H1 (cell line): Measurements from ENCODE around the gene LHFPL3. TPM values are rescaled to one million over a fixed set of nuclear protein-coding genes. Genes with fewer than 3 reads are reported as not detected.
A peak's percentile ranks its signal among the peaks of the same experiment; 100 is the strongest.

ENCODE experiments used
- CTCF ChIA-PET: fragments of 300-600 bp; sonication (Branson Sonifier 250); formaldehyde crosslinking; loops from one replicate; lab custom pipeline; 2021; ENCODE audit not compliant: partially characterized antibody; lab: Charles Lee
- POLR2A ChIA-PET: fragments of 300-600 bp; sonication (Branson Sonifier 250); formaldehyde crosslinking; loops from one replicate; lab custom pipeline; 2021; ENCODE audit warnings: inconsistent platforms; ENCODE audit not compliant: partially characterized antibody; lab: Charles Lee
- DNase-seq, 2 experiments: peaks; one replicate each; pipeline versions ENCODE4 v3.0.0 to v3.0.0-alpha.2; 2010 to 2022; ENCODE audit warnings: low spot score in 2 of 2, low read depth in 1 of 2, mixed read lengths in 1 of 2
- FAIRE-seq: peaks from 2 replicates; lab custom pipeline; 2011; peaks lifted over from hg19 to GRCh38; lab: Jason Lieb, UNC
- H2AFZ ChIP-seq: 2 replicates; pipeline ENCODE4 v1.8.1; 2012; ENCODE audit warnings: low read length, inconsistent platforms
- H2AK5ac ChIP-seq: 2 replicates; pipeline ENCODE4 v1.6.1; 2013; ENCODE audit warnings: low read depth, low read length
- H2BK120ac ChIP-seq: replicated peaks from 2 replicates; pipeline ENCODE3; 2013; ENCODE audit warnings: low read depth, low read length, inconsistent platforms
- H2BK12ac ChIP-seq: 2 replicates; pipeline ENCODE4 v1.6.1; 2013; ENCODE audit warnings: low read depth, low read length
- H2BK15ac ChIP-seq: 2 replicates; pipeline ENCODE4 v1.6.1; 2013; ENCODE audit warnings: low read length
- H2BK20ac ChIP-seq: 2 replicates; pipeline ENCODE4 v1.6.1; 2013; ENCODE audit warnings: low read length
- H2BK5ac ChIP-seq: 2 replicates; pipeline ENCODE4 v1.6.1; 2013; ENCODE audit warnings: low read depth, low read length
- H3K14ac ChIP-seq: 2 replicates; pipeline ENCODE4 v1.6.1; 2013; ENCODE audit warnings: inconsistent platforms; ENCODE audit not compliant: insufficient read length
- H3K18ac ChIP-seq: 2 replicates; pipeline ENCODE4 v1.6.1; 2013; ENCODE audit warnings: low read length; ENCODE audit errors: extremely low read depth
- H3K23ac ChIP-seq: 2 replicates; pipeline ENCODE4 v1.6.1; 2013; ENCODE audit warnings: inconsistent platforms; ENCODE audit not compliant: insufficient read length
- H3K23me2 ChIP-seq: 2 replicates; pipeline ENCODE4 v1.6.1; 2013; ENCODE audit warnings: low read depth, low read length
- H3K27ac ChIP-seq: 2 replicates; pipeline ENCODE4 v1.6.1; 2011; ENCODE audit warnings: low read depth, low read length, inconsistent platforms
- H3K27me3 ChIP-seq, 4 experiments: replicated peaks in 1 of 4; 1 replicate in 1 of 4; 2 replicates in 3 of 4; pipeline versions ENCODE4 v1.6.1 to v1.8.1; 2011 to 2013; ENCODE audit warnings: low read length in 3 of 4, mild to moderate bottlenecking in 3 of 4, inconsistent platforms in 2 of 4, mixed read lengths in 2 of 4, moderate library complexity in 1 of 4; ENCODE audit not compliant: control insufficient read depth in 3 of 4, insufficient read depth in 3 of 4; ENCODE audit errors: extremely low read depth in 1 of 4
- H3K36me3 ChIP-seq, 4 experiments: 2 replicates each; pipeline versions ENCODE4 v1.6.1 to v1.8.1; 2011 to 2013; ENCODE audit warnings: mild to moderate bottlenecking in 4 of 4, low read length in 3 of 4, moderate library complexity in 2 of 4, control low read depth in 1 of 4, inconsistent platforms in 1 of 4; ENCODE audit not compliant: insufficient read depth in 4 of 4, control insufficient read depth in 2 of 4
- H3K4ac ChIP-seq: replicated peaks from 2 replicates; pipeline ENCODE3; 2013; ENCODE audit warnings: low read length, low read depth, mixed read lengths, inconsistent platforms; ENCODE audit not compliant: insufficient read length
- H3K4me1 ChIP-seq, 4 experiments: replicated peaks in 1 of 4; 1 replicate in 1 of 4; 2 replicates in 3 of 4; pipeline versions ENCODE4 v1.6.1 to v1.8.1; 2011 to 2013; ENCODE audit warnings: low read length in 3 of 4, inconsistent platforms in 2 of 4, mixed read lengths in 1 of 4; ENCODE audit not compliant: insufficient read depth in 4 of 4, control insufficient read depth in 3 of 4
- H3K4me2 ChIP-seq, 2 experiments: 2 replicates each; pipeline versions ENCODE4 v1.6.1 to v1.8.1; 2011 to 2013; ENCODE audit warnings: low read depth in 2 of 2, low read length in 2 of 2, control low read depth in 1 of 2, inconsistent platforms in 1 of 2, mild to moderate bottlenecking in 1 of 2; ENCODE audit not compliant: insufficient read depth in 1 of 2
- H3K4me3 ChIP-seq, 4 experiments: fragments of 200-600, 300-600 bp in 1 of 4; sonication (generic), shearing (Covaris generic), sonication (Bioruptor Twin) in 1 of 4; 2 replicates each; pipeline versions ENCODE4 v1.5.1 to v1.8.1; 2011 to 2016; ENCODE audit warnings: low read length in 4 of 4, low read depth in 3 of 4, control low read depth in 2 of 4, inconsistent platforms in 2 of 4, mild to moderate bottlenecking in 2 of 4, mixed read lengths in 1 of 4, moderate library complexity in 1 of 4; ENCODE audit not compliant: insufficient read depth in 2 of 4; ENCODE audit errors: extremely low read depth in 1 of 4
- H3K56ac ChIP-seq: replicated peaks from 2 replicates; pipeline ENCODE3; 2013; ENCODE audit warnings: low read depth, mild to moderate bottlenecking, mixed read lengths, low read length, inconsistent platforms; ENCODE audit not compliant: insufficient read length
- H3K79me1 ChIP-seq: 2 replicates; pipeline ENCODE4 v1.6.1; 2013; ENCODE audit warnings: low read depth, low read length, control low read depth
- H3K79me2 ChIP-seq, 2 experiments: 2 replicates each; pipeline versions ENCODE4 v1.6.1 to v1.8.1; 2012 to 2013; ENCODE audit warnings: low read length in 2 of 2, mild to moderate bottlenecking in 2 of 2, inconsistent platforms in 1 of 2; ENCODE audit not compliant: insufficient read depth in 2 of 2, control insufficient read depth in 1 of 2
- H3K9ac ChIP-seq, 4 experiments: replicated peaks in 1 of 4; 1 replicate in 1 of 4; 2 replicates in 3 of 4; pipeline versions ENCODE4 v1.6.1 to v1.8.1; 2011 to 2013; ENCODE audit warnings: low read depth in 3 of 4, low read length in 3 of 4, control low read depth in 2 of 4, mild to moderate bottlenecking in 2 of 4, moderate library complexity in 2 of 4, inconsistent platforms in 1 of 4; ENCODE audit errors: extremely low read depth in 1 of 4
- H3K9me3 ChIP-seq, 2 experiments: 2 replicates each; pipeline versions ENCODE4 v1.6.1 to v1.8.1; 2012 to 2013; ENCODE audit warnings: mild to moderate bottlenecking in 2 of 2, moderate library complexity in 2 of 2, control low read depth in 1 of 2, inconsistent platforms in 1 of 2, low read depth in 1 of 2, low read length in 1 of 2, mixed read lengths in 1 of 2; ENCODE audit not compliant: insufficient read depth in 2 of 2
- H4K20me1 ChIP-seq, 2 experiments: replicated peaks in 1 of 2; 2 replicates each; pipeline versions ENCODE3 to v1.8.1; 2011 to 2013; ENCODE audit warnings: inconsistent platforms in 2 of 2, low read length in 2 of 2, mild to moderate bottlenecking in 1 of 2; ENCODE audit not compliant: insufficient read depth in 2 of 2, control insufficient read depth in 1 of 2
- H4K5ac ChIP-seq: 2 replicates; pipeline ENCODE4 v1.6.1; 2013; ENCODE audit warnings: low read length, low read depth, mixed read lengths, inconsistent platforms; ENCODE audit not compliant: insufficient read length
- H4K8ac ChIP-seq: 2 replicates; pipeline ENCODE4 v1.8.0; 2013; ENCODE audit warnings: mild to moderate bottlenecking, moderate library complexity, low read length, inconsistent platforms; ENCODE audit not compliant: insufficient read depth; ENCODE audit errors: extremely low read depth
- H4K91ac ChIP-seq: replicated peaks from 2 replicates; pipeline ENCODE3; 2013; ENCODE audit warnings: low read length, mixed read lengths, inconsistent platforms; ENCODE audit not compliant: insufficient read length
- BRCA1 ChIP-seq: IDR thresholded peaks from 2 replicates; pipeline ENCODE4 v1.6.1; 2012; ENCODE audit warnings: low read depth, low read length, improper control_type of control experiment
- CREB1 ChIP-seq: IDR thresholded peaks from 2 replicates; pipeline ENCODE4 v1.6.1; 2012; ENCODE audit warnings: inconsistent platforms
- SP2 ChIP-seq: IDR thresholded peaks from 2 replicates; pipeline ENCODE4 v1.6.1; 2012; ENCODE audit warnings: mild to moderate bottlenecking, low read length, inconsistent platforms
- TAF7 ChIP-seq: optimal IDR thresholded peaks from 2 replicates; pipeline ENCODE3; 2011; ENCODE audit warnings: low read depth, mild to moderate bottlenecking, inconsistent platforms, low read length, moderate library complexity, borderline replicate concordance
- WGBS, 2 experiments: shearing (Covaris generic) in 1 of 2; methylation state at CpG; one replicate each; pipeline versions ENCODE4 v1.1.6 to v1.1.7; 2013 to 2015; ENCODE audit warnings: low lambda C conversion rate in 2 of 2, mixed read lengths in 2 of 2, inconsistent platforms in 1 of 2, low coverage in 1 of 2, missing lambda C conversion rate in 1 of 2; ENCODE audit not compliant: insufficient replicate concordance in 2 of 2, insufficient coverage in 1 of 2, insufficient read length in 1 of 2; ENCODE audit errors: extremely low coverage in 1 of 2, missing lambda C conversion rate in 1 of 2; 5-methylcytosine and 5-hydroxymethylcytosine counted together
- polyA plus RNA-seq, 7 experiments: library from polyadenylated mRNA; depleted of rRNA in 3 of 7; stranded (reverse) in 5 of 7; unstranded in 2 of 7; fragments of >200 nt in 5 of 7; fragments of 200-250 nt in 2 of 7; gene quantifications; 1 replicate in 5 of 7; 2 replicates in 1 of 7; 4 replicates in 1 of 7; pipeline versions ENCODE4 v1.2.1 to v1.2.3, GENCODE V29; 2011 to 2013; ENCODE audit warnings: missing spikeins in 2 of 7, mixed read lengths in 2 of 7
- total RNA-seq: library from RNA; stranded (reverse); fragmentation: NEBNext Ultra II Directional; extraction: Animal tissue kit (Norgen Biotek cat#: 25700); gene quantifications from 2 replicates; pipeline ENCODE4 v1.2.1, GENCODE V29; 2021

LHFPL3 gene
- total and polyA plus RNA-seq, 2 of the 8 experiments (the other 6 are each of a cell fraction or from before 2014, with no cell fraction given): 0.24 to 0.50 TPM

- Histone ChIP-seq H3K27ac (no peak overlapping the region), H2BK120ac (no peak overlapping the region), H2BK20ac (no peak overlapping the region), H3K18ac (no peak overlapping the region), H2AFZ (peak overlapping the region; percentile 96), H3K36me3 (no peaks in the 10 kb centered on the region), H4K8ac (no peak overlapping the region), H2BK5ac (no peak overlapping the region), H4K5ac (no peak overlapping the region)
- TF ChIP-seq BRCA1 (no peak), TAF7 (no peak), SP2 (no peak), CREB1 (no peak)
- TF ChIP-seq, all 59 proteins: peak for 0
- no peak overlapping the region for H4K91ac ChIP-seq
- no peak overlapping the region for H3K4ac ChIP-seq
- H3K27me3 ChIP-seq: no peaks in the 10 kb centered on the region
- ChIA-PET CTCF (interaction anchor here (0.8 to 2.4 kb wide), 5 partner anchors 27 to 247 kb away, joined by 3 to 10 read pairs (median 3); no protein-coding TSS in a partner anchor), POLR2A (no interaction called here)
- no peak overlapping the region for H3K14ac ChIP-seq
- FAIRE-seq (no peak), DNase-seq (no peak)
- H4K20me1 ChIP-seq: no peaks in the 10 kb centered on the region
- H3K23ac ChIP-seq: no peak overlapping the region
- H3K4me3 ChIP-seq: no peak overlapping the region
- H2AK5ac ChIP-seq: no peak overlapping the region
- no peak overlapping the region for H3K9ac ChIP-seq
- 80% methylated on average over 5 of the region's 5 CpGs; no CpG with 5 or more reads in 1 of the 2 experiments for WGBS, 2 experiments
- no peak overlapping the region for H3K4me2 ChIP-seq
- no peak overlapping the region for H3K56ac ChIP-seq
- H3K4me1 ChIP-seq: no peaks in the 10 kb centered on the region
- no peaks in the 10 kb centered on the region for H3K79me1 ChIP-seq
- no peak overlapping the region for H2BK12ac ChIP-seq
- H3K79me2 ChIP-seq: no peaks in the 10 kb centered on the region
- H3K23me2 ChIP-seq: no peaks in the 10 kb centered on the region
- H3K9me3 ChIP-seq: no peaks in the 10 kb centered on the region
- H2BK15ac ChIP-seq: no peak overlapping the region
Measured at GRCh38 chr7:104890216-104890615, 561.8 kb downstream of the LHFPL3 start.
